Measurements from ENCODE around the gene PCP2.
A peak's percentile ranks its signal among the peaks of the same experiment; 100 is the strongest.

Gene PCP2

DNA sequence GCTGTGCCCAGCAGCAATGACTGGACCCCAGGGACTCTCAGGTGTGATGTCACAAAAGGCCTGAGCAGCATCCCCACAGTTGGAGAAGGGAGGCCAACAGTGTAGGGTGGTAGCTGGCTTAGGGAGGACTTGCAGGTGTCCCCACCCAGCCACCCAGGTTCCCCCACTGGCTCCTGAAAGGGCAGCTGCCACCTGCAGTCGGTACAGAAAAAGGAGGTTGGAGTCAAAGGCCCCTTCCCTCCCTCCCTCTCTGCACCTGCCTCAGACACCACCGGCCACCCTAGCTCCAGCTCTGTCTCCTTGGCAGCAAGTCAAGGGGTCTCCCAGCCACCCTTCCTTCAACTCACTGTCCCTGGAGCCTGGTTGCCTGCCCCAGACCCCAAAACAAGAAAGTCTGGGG lies at the start of gene PCP2:
TSS of gene PCP2 (minus strand) at position 22 of the 400 bp plus-strand sequence. CDS start 262 bp downstream, outside the sequence.
- DNase-seq (ENCODE audit: low read depth in 2 of 2) = no peak

DNA sequence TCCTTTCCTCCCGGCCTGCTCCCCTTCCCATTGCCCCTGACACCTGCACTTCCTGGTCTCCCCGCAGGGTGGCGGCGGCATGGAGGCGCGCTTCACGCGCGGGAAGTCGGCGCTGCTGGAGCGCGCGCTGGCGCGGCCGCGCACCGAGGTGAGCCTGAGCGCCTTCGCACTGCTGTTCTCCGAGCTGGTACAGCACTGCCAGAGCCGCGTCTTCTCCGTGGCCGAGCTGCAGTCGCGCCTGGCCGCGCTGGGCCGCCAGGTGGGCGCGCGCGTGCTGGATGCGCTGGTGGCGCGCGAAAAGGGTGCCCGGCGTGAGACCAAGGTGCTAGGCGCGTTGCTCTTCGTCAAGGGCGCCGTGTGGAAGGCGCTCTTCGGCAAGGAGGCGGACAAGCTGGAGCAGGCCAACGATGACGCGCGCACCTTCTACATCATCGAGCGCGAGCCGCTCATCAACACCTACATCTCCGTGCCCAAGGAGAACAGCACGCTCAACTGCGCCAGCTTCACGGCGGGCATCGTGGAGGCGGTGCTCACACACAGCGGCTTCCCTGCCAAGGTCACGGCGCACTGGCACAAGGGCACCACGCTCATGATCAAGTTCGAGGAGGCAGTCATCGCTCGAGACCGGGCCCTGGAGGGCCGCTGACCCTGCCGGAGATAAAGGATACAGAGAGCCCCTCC lies 48.8 kb upstream of the PCP2 start:
- no peak for DNase-seq (ENCODE audit: low read depth in 2 of 2)

DNA sequence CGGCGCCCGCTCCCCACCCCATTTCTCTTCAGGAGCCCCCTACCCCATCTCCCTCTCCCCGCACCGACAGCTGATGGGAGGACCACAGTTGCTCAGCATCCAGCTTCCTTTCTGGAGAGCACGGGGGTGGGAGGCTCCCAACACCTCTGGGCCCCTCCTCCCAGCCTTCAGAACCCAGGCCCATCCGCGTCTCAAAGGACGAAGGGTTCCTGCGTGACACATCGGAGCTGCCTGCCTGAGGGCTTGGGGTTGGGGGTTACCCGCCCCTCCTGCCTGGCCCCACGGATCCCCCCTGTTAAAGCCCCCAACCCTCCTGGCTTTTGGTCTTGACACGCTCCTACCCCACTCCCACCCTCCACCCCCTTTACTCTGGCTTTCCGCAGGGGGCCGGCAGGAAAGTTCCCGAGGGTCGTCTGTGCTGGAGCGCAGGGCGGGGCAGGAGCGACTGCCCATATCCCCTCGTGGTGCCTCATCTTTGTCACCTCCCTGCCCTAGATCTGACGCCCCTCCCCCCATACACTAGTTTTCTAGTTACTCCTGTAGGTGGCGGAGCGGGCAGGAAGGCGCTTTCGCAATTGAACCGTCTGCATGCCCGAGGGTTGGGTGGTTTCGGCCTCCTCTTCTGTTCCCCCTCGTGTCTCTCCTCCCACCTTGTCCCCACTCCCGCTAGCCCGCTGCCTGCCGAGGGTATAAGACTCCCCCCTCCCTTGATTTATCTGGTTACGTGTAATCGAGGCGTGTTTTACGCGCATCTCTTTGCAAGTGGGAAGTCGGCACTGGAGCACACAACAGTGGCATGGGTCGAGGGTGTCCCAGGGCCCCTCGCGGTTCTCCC lies 48.0 kb upstream of the PCP2 start:
- DNase-seq (ENCODE audit: low read depth in 2 of 2) = peak; percentile 87 to 90

DNA sequence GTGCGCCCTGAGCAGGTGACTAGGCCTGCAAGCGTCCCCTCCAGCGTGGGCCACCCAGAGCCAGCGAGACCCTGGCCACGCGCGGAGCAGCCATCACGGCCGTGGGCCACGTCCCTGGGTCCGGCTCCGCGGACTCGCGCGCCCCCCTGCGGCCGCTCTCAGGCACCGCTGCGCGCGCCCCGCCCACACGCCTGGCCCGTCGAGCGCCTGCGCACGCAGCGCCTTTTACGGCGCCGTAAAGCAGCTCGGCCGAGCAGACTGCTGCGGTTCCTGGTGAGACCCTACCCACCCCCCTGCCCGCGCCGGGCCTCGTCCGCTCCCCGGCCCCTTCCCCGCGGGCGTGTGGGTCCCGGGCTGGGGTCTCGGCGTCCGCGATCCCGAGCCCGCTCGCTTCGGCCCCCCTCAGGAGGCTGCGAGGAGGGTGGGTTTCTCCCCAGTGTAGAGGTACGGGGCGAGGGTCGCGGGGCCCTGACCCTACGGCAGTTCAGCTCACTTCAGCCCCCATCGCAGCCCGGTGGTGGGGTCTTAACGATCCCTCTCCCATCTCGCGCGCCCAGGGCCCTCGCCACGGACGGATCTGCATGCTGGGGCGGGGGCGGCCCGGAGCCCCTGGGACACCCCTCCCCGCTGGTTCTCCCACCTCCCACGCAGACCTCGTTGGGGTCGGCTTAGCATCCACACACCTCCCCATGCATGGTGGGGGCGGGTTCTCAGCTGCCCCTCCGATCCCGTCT lies 47.3 kb upstream of the PCP2 start, which contains the start of gene TRAPPC5:
TSS of gene TRAPPC5 (plus strand) at position 228 of the 734 bp plus-strand sequence. CDS start 1,421 bp downstream, outside the sequence.
- peak; percentile 68 to 84 for DNase-seq (ENCODE audit: low read depth in 2 of 2)

DNA sequence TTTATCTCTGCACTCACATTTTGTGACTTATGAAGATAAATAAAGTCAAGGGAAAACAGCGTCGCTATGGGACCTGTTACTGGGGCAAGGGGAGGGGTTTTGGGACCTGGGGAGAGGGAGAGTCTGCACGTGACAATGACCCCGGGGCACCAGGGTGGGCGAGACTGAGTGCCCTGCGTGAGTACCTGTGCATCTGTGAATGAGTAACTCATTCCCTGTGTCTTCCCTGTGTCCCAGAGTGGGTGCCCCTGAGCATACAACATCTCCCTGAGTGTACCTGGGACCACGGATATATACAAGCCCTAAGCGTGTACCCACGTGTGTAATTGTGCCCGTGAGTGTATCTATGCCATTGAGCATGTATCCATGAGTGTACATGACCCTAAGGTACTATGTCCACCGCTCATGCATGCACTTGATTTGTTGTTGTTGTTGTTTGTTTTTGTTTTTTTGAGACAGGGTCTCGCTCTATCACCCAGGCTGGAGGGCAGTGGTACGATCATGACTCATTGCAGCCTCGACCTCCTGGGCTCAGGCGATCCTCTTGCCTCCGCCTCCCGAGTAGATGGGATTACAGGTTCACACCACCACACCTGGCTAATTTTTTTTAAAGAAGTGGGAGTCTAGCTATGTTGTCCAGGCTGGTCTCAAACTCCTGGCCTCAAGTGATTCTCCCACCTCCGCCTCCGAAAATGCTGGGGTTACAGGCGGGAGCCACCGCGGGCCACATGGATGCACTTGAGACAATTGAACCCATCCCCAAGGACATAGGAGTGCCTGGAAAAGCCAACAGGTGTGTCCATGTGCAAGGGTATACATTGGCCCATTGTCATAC lies 46.5 kb upstream of the PCP2 start:
- no peak for DNase-seq (ENCODE audit: low read depth in 2 of 2)

DNA sequence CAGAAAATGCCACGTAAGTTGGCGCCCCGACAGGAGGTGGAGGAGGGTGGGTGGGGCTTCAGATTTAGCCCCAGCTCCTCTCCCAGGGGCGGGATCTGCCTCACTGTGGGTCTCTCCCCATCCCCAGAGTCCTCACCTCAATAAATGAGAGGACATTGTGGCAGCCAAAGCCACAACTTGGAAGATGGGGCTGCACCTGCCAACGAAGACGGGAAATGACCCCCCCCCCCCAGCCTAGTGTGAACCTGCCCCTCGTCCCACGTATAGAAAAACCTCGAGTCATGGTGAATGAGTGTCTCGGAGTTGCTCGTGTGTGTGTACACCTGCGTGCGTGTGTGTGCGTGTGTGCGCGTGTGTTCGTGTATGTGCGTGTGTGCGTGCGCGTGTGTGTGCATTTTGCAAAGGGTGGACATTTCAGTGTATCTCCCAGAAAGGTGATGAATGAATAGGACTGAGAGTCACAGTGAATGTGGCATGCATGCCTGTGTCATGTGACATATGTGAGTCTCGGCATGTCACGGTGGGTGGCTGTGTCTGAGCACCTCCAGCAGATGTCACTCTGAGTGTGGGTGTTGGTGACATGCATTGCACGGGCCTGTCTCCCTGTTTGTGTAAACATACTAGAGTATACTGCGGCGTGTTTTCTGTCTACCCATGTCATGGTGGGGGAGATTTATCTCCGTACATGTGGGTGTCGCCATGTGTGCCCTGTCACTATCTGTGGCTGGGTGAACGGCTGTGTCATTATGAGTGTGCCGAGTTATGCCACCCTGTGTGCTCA lies 45.6 kb upstream of the PCP2 start:
- DNase-seq (ENCODE audit: low read depth in 2 of 2) = peak; percentile 48 to 56

DNA sequence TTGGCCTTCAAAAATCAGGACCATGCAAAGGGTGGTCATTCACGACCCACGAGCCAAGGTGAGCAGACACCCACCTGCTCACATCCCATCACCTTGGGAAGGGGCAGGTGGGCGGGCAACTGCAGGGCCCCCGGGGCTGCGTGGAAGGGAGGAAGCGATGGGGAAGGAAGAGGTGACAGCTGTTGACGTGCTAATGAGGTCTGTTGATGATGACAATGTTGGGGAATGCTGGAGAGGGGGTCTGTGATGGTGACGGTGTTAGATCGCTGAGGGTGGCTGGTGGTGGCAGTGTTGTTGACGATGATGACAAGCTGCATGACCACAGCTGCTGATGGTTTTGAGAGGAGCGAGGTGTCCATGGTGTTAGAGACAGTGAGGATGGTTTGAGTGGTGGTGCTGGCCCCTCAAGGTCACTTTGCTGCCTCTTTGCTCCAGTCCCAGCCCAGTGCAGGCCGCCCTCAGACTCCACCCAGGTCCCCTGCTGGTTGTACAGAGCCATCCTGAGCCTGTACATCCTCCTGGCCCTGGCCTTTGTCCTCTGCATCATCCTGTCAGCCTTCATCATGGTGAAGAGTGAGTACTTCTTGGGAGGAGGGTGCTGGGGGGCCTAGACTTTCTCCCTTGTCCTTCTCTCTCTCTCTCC lies 44.3 kb upstream of the PCP2 start:
- DNase-seq (ENCODE audit: low read depth in 2 of 2) = no peak

DNA sequence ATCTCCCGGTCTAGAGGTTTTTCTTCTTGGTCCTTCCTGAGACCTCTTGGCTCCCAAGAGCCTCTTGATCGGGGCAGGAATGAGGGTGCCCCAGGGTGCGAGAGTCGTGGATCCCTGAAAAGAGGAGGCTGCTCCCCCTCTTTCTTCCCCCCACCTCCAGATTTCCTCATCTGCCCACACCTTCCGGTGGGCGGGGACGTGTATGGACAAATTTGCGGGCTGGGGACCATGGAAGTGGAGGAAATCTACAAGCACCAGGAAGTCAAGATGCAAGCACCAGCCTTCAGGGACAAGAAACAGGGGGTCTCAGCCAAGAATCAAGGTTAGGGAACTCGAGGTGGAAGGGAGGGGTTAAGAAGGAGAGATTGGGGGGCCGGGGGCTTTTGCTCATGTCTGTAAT lies 43.3 kb upstream of the PCP2 start, which contains the start of gene MCEMP1:
TSS of gene MCEMP1 (plus strand) at position 237 of the 400 bp plus-strand sequence. CDS start at position 268, 31 bp downstream.
- DNase-seq (ENCODE audit: low read depth in 2 of 2) = no peak

DNA sequence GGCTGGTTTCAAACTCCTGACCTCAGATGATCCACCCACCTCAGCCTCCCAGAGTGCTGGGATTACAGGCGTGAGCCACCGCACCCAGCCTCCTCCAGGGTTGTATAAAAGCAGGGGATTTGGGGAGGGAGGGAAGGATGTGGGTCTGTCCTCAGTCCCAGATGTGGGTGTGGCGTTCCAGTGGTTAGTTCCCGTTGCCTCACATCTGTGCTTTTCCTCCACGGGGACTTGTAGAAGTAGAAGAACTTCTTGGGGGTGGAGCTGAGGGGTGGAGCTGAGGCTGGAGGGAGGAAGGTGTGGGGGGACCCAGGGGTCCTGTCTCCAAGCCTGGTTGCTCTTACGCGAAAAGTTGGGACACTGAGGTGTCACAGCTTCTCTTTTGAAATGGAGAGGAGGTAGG lies 42.9 kb upstream of the PCP2 start:
- DNase-seq (ENCODE audit: low read depth in 2 of 2) = no peak

DNA sequence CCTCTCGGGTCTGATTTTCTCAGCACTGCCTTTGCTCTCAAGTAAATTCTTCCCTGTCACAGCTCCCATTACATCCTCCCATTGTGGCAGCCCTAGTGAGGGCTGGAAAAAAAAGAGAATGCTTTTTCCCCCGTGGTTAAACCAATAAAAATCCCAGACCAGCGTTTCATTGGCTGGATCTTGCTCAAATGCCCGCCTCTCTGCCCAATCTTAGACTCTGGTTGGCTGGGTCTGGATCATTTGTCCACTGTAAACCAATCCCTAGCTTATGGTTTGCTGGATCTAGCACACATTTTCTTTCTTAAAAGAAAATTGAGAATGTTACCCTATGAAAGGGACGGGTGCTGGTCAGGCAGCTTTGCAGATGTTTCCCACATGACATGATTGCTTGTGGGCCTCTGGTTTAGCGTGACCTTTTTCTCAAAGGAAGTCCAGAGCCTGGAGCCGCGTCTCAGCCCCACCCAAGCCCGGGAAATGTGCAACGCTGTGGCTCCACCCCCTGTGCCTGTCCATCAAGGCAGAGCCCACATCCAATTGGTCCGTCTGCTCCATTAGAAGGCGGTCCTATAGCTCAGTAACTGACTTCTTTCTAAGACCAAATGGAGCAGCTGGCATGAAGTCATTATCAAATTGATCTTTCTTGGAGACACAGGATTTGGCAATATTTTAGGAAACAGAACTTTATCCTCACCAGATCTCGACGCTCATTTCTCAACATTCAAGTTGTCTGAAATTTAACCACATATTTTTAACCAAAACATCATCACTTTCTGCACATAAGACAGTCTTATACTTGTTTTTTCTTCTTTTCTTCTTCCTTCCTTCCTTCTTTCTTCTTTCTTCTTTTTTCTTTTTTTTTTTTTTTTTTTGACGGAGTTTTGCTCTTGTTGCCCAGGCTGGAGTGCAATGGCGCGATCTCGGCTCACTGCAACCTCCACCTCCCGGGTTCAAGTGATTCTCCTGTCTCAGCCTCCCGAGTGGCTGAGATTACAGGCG lies 40.8 kb upstream of the PCP2 start:
- no peak for DNase-seq (ENCODE audit: low read depth in 2 of 2)

DNA sequence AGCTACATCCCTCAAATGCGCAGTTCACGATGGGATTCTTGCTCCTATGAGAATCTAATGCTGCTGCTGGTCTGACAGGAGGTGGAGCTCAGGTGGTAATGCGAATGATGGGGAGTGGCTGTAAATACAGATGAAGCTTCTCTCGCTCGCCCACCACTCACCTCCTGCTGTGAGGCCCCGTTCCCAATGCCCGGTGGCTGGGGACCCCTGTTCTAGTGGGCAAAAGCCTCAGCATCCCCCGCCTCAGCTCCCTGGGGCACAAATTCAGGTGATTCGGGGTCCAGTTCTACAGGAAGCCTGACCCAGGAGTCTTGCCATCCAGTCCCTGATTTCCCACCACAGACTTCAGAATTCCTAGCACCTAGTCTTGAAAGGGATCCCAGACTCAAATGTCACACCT lies 39.0 kb upstream of the PCP2 start:
- no peak for DNase-seq (ENCODE audit: low read depth in 2 of 2)

DNA sequence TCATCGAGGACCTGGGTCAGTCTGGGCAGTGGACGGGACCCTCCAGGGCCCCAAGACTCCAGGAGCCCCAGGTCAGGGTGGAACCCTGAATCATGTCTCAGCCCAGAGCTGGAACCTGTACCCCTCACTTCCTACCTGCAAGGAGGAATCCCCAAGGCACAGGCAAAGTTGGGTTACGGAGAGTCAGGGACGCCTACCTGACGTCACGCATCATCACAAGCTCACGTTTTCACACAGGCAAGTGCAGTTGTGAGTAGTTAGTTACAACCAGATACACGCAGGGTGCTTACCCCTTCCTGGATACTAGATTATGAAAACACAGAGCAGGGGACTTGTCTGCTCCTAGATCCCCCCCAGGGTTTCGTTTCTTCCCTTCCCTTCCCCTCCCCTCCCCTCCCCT lies 37.3 kb upstream of the PCP2 start:
- DNase-seq (ENCODE audit: low read depth in 2 of 2) = no peak

DNA sequence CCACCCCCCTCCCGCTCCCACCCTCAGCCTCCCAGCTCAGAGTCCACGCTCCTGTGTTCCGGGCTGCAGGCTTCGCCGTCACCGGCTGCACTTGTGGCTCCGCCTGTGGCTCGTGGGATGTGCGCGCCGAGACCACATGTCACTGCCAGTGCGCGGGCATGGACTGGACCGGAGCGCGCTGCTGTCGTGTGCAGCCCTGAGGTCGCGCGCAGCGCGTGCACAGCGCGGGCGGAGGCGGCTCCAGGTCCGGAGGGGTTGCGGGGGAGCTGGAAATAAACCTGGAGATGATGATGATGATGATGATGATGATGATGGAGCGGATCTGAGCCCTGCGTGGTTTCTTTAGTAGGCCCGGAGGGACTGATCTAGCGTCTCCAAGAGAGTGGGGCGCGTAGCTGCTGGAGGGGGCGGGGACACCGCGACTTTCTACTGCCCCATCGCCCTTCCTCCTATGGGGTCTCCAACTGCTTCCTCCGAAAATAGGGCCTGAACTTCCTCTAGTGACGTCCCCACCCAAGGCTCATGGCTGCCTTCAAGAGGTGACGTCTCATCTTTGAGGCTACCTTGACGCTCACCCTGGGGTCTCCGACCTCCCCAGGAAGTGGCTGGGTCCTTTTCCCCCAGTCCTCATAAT lies 36.7 kb upstream of the PCP2 start:
- no peak for DNase-seq (ENCODE audit: low read depth in 2 of 2)

DNA sequence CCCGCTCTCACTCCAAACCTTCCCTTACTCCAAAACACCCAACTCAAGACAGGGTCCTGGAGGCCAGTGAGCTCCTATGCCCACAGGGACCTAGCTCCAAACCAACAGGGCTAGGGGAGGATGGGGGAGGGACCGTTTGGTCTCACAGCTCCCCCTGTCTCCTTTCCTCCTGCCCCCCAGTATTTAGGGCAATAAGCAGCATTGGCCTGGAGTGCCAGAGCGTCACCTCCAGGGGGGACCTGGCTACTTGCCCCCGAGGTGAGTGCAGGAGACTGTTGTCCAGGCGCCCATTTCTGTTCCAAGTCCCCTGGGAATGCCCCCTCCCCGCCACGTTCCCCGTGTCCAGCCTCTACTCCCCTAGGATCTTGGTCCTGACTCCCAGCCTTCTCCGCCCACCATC lies 36.1 kb upstream of the PCP2 start:
- DNase-seq (ENCODE audit: low read depth in 2 of 2) = no peak

DNA sequence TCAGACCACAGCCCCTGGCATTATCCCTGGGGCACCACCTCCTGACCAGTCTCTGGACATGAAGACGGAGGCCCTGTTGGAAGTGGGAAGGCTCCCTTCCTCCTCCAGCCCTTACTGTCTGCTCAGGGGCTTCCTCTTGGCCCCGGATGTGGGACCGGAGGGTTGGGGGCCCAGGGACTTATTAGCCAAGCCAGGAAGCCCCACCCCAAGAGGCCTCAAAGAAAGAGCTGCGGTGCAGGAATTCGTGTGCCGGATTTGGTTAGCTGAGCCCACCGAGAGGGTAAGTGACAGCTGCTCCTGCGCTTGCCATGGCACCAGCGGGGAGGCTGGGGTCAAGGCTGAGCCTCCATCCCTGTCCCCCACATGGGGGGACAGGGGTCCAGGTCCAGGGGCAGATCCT lies 35.3 kb upstream of the PCP2 start, which contains the start of gene RETN:
TSS of gene RETN (plus strand) at position 208 of the 400 bp plus-strand sequence. CDS start 278 bp downstream, outside the sequence.
- DNase-seq (ENCODE audit: low read depth in 2 of 2) = no peak

DNA sequence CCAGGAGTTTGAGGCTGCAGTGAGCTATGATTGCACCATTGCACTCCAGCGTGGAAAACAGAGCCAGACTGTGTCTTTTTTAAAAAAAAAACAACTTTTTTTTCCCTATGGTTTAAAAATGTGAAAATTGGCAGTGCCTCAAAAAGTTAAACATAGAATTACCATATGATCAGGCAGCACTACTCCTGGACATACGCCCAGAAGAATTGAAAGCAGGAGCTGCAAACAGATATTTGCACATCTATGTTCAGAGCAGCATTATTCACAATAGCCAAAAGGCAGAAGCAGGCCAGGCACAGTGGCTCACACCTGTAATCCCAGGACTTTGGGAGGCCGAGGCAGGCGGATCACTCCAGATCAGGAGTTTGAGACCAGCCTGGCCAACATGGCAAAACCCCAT lies 31.6 kb upstream of the PCP2 start:
- DNase-seq (ENCODE audit: low read depth in 2 of 2) = no peak

DNA sequence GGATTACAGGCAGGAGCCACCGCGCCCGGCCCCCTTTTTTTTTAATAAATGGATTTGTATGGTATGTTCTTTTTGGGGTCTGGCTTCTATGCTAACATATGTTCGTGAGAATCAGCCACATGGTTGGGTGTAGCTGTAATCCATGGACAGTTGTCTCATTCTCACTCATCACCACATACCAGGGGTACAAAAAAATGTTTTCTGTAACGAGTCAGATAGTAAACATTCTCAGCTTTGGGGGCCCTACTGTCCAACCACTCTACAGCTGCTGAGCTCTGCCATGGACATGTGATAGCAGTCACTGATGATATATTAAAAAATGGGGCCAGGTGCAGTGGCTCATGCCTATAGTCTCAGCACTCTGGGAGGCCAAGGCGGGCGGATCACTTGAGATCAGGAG lies 30.2 kb upstream of the PCP2 start:
- no peak for DNase-seq (ENCODE audit: low read depth in 2 of 2)

DNA sequence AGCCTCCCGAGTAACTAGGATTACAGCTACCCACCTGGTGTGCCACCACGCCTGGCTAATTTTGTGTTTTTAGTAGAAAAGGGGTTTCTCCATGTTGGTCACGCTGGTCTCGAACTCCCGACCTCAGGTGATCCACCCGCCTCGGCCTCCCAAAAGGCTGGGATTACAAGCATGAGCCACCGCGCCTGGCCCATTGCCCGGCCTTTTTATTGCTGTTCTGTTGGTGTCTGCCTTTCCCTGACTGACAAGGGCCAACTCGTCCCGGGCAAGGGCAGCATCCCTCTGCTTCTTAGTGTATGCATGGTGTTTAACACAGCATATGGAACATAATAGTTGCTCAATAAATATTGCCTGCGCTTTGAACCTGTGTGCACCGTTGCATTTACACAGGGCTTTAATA lies 29.1 kb upstream of the PCP2 start:
- no peak for DNase-seq (ENCODE audit: low read depth in 2 of 2)

Data from stimulated activated CD4-positive, alpha-beta T cell treated with anti-CD3 and anti-CD28 coated beads, Interleukin-15, amount 100 ng/mL, for 48 hours (primary cell).